ENCODE data around the gene JOSD1.

The JOSD1 gene

GRCh38 chr22:38732251-38732815, 31.6 kb upstream of the JOSD1 start:
- DNase-seq: no peak

DNA sequence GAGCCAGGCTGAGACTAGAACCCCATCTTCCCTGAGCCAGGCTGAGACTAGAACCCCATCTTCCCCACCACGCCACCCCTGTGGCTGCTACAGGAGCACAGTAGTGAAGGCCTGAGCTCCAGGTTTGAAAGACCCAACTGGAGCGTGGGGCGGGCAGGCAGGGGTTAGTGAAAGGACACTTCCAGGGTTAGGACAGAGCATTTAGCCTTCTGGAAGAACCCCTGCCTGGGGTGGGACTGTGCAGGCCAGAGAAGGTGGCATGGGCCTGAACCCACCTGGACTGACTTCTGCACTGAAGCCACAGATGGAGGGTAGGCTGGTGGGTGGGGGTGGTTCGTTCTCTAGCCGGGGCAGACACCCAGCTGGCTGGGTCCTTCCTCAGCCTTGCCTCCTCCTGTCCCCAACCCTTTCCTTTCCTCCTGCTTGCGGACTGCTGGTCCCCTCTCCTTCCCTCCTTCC, 31.0 kb upstream of the JOSD1 start:
- DNase-seq: no peak

DNA sequence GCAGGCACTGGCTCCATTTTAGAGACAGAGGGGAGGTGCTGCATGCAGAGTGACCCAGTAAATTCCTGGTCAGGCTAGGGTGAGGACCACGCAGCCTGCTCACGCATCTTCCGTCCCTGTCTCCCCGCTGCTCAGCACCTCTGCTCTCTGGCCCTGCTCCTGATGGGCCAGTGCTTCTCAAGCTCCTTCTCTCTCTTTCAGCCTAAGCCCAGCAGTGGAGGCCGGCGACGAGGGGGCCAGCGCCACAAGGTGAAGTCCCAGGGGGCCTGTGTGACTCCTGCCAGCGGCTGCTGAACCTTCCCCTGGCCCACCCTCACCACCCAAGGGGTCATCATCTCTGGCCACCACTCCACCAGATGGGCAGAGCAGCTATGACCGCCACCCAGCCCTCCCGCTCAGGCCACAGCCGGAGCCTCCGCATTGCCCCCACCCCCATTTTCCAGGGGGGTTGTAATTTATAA, 29.7 kb upstream of the JOSD1 start:
- DNase-seq: no peak

DNA sequence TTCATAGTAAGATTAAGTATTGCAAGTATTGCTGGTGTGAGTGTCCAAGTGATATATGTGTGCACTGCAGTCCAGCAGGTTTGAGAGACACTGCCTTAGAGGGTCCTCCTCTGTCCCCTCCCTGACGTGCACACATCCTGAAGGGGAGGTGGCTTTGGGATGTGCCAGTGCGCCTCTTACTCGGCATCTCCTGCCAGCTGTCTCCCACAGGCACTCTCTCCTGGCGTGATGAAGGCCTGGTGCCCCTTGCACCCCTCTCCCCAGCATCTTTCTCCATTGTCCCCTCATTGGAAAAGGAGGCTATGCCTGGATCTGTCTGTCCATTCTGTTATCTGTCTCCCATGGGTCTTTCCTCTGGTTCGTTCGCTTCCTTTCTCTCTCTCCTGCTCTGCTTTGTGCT, 29.2 kb upstream of the JOSD1 start:
- DNase-seq: no peak

DNA sequence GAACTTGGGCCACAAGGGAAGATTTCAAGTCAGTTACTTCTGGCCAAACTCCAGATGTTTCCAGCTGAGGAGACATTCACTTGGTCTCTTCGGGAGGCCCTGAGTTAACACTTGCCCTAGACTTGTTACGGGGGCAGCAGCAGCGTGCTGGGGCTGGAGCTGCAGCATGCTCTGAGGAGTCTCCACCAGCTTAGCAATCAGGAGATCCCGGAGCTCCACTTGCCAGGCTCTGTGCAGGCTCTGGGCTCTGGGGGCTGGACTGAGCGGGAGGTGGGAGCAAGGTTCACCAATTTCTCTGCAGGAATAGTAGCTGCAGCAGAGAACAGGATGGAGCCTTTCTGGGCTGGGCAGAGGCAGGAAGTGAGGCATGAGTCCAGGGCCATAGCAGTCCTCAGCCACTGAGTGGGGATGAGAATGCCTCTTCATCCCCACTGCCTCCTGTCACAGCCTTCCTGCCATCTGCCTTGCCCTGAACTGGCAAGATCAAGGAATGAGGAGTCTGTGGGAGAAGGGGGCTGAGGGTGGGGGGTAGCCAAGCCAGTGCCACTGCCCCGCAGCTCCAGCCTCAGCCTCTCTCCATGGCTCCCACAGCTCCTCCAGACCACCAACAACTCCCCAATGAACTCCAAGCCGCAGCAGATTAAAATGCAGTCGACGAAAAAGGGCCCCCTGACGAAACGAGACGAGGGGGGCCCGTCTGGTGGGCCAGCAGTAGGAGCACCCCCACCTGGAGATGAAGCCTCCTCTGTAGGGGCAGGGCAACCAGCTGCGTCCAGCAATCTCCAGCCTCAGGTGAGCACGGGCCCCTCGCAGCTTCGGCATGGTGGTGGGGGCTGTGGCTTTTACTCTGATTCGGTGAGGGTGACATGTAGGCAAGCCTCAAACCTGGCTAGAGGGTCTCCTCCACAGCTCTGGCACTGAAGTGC, 28.4 kb upstream of the JOSD1 start:
- no peak for DNase-seq

DNA sequence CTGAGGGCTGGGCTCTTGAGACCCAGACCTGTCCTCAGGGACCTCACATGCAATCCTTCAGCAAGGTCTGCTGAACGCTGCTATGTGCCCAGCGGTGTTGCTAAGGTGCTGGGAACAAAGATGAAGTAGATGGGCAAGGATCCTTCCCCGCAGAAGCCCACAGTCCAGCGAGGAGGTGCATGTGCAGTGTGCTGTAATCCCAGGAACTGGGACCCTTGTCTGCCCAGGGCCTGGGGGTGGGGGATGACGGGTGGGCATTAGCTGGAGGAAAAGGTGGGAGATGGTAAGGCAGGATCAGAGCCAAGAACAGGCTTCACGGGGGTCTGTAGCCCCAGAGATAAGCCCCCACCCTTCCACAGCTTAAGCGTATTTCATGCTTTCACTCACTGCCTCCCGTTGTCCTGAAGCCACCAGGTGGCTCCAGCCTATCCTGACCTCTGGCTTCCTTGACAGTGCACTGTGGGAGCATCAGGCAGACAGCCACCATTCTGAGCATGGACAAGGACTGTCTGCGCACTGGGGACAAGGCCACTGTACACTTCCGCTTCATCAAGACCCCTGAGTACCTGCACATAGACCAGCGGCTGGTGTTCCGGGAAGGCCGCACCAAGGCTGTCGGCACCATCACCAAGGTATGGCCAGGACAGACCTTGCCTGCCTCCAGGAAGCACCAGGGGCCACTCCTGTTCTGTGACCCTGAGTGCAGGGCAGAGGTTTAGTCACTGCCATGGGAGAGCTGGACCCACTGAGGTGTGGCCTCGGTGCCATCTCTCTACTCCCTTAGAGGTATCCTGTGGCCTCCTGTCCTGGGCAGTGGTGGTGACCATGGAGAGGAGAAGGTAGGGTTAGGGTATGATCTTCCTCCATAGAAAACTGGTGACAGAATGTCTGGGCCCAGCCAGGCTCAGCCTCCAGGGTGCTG, 27.0 kb upstream of the JOSD1 start:
- DNase-seq: no peak

DNA sequence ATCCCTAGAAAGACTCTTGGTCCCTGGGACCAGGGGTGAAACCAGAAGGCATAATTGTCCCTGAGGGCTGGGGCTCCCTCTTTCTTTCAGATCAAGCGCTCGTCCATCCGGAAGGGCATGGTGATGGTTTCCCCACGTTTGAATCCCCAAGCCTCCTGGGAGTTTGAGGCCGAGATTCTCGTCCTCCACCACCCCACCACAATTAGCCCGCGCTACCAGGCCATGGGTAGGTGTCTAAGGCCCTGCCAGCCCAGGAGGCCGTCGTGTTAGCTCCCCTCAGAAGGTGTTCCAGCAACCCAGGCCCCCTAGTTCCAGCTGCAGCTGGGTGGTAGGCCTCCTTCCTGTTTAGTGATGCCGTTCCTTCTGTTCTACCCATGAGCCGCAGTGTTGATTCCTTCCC, 26.4 kb upstream of the JOSD1 start:
- DNase-seq: no peak

- no peak for DNase-seq
These were observed 25.3 kb upstream of the JOSD1 start for GRCh38 chr22:38725900-38726655.

GRCh38 chr22:38724926-38725571, 24.3 kb upstream of the JOSD1 start:
- DNase-seq: no peak

DNA sequence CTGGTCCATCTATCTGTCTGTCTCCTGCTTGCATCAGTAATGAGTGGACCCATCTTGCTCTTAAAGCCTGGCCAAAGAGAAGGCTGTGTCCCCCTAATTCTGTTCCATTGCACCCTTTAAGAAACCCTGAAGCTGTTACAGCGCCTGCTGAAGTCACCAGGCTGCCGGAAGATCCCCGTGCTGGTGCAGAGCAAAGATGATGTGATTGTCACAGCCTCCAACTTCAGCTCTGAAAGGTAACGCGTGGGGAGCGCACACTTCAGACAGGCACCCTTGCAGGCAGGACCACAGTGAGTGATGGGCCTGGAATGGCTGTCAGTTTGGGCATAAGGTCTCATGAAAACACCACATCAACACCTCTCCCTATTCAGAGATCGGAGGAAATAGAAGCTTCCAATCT, 23.4 kb upstream of the JOSD1 start:
- no peak for DNase-seq

GRCh38 chr22:38721551-38721950, 20.8 kb upstream of the JOSD1 start:
- DNase-seq: no peak

DNA sequence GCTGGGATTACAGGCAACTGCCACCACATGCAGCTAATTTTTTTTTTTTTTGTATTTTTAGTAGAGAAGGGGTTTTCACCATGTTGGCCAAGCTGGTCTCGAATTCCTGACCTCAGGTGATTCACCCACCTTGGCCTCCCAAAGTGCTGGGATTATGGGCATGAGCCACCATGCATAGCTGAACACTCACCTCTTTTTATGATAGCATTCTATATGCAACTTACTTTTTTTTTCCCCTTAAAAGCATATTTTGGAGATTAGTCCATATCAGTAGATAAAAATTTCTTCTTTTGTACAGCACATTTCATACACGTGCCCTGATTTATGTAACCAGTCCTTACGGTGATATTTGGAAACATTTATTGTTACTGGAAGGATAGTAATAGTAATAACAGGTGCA, 19.6 kb upstream of the JOSD1 start:
- DNase-seq: no peak

DNA sequence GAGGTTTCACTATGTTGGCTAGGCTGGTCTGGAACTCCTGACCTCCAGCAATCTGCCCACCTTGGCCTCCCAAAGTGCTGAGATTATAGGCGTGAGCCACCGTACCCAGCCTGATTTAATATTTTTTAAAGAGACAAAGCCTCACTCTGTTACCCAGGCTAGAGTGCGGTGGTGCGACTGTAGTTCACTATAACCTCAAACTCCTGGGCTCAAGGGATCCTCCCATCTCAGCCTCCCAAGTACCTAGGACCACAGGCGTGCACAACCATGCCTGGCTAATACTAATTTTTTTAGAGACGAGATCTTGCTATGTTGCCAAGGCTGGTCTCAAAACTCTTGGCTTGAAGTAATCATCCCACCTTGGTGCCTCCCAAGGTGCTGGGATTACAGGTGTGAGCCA, 18.5 kb upstream of the JOSD1 start:
- DNase-seq: no peak

- DNase-seq: peak; percentile 13 to 64
These were observed 17.7 kb upstream of the JOSD1 start for GRCh38 chr22:38718414-38718813.

- no peak for DNase-seq
These were observed 16.5 kb upstream of the JOSD1 start for GRCh38 chr22:38717244-38717643.

GRCh38 chr22:38716826-38717225, 16.1 kb upstream of the JOSD1 start:
- DNase-seq: no peak

DNA sequence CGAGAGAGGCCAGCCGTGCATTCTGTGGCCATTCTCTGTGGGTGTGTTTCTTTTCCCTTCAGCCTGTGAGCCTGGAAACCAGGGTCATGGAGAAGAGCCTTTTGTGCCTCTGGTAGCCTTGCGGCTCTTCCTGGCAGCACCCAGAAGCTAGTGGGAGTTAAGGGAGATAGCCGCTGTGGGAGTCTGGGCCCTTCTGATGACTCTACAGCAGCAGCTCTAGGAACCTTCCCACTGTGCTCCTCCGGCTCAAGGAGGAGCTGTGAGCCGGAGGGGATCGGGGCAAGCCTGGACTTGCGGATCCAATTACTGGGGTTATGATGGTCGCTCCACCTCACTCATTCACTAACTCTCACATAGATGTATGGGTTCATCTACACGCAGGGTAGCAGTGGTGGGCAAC, 15.5 kb upstream of the JOSD1 start:
- no peak for DNase-seq

DNA sequence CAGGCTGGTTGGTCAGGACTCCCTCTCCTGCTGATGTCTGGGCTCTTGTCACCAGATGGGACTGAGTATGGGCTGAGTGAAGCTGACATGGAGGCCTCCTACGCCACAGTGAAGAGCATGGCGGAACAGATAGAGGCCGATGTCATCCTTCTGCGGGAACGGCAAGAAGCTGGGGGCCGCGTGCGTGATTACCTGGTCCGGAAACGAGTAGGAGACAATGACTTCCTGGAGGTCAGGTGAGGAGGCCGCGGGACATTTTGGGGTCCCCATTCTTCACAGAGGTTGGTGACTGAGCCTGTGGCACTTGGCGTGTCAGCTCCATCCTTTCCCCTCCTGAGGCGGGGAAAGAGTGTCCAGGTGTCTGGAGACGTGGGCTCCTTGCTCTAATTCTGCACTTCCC, 15.1 kb upstream of the JOSD1 start:
- no peak for DNase-seq

DNA sequence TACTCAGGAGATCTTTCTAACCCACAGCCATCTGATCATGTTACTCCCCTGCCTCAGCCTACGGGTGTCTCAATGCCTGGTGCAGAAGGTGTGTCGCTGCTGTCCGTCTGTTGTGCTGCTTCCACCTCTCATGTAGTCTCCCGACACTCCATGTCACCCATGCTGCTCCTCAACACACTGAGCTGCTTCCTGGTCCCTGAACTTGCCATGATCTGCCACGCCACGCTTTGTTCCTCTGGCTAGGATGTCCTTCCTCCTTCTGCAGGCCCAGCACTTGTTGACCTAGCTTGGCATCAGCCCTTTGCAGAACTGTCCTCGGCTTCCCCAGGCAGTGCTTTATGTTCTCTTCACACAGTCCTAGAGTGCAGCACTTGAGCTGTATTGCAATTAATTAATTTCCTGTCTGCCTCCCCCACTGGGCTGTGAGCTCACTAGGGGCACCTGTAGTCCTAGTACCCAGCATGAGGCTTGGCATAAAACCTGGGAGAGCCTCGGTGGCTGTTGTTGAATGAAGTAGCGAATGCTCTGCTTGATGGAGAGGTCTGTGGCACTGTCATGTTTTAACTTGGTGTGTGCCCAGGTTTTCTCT, 14.5 kb upstream of the JOSD1 start:
- no peak for DNase-seq

DNA sequence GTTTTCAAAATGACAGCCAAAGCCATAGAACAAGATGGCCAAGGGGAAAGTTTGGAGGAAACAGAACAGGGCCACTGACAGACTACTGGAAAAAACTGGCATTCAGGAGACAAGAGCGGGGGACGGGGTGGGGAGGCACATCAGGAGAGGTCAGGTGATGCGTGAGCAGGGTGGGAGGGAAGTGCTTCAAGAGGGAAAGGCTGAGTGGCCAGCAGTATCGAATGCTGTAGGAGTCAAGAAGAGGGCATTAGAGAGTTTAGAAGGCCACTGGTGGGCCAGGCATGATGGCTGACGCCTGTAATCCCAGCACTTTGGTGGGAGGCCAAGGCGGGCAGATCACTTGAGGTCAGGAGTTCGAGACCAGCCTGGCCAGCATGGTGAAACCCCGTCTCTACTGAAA, 13.2 kb upstream of the JOSD1 start:
- no peak for DNase-seq

DNA sequence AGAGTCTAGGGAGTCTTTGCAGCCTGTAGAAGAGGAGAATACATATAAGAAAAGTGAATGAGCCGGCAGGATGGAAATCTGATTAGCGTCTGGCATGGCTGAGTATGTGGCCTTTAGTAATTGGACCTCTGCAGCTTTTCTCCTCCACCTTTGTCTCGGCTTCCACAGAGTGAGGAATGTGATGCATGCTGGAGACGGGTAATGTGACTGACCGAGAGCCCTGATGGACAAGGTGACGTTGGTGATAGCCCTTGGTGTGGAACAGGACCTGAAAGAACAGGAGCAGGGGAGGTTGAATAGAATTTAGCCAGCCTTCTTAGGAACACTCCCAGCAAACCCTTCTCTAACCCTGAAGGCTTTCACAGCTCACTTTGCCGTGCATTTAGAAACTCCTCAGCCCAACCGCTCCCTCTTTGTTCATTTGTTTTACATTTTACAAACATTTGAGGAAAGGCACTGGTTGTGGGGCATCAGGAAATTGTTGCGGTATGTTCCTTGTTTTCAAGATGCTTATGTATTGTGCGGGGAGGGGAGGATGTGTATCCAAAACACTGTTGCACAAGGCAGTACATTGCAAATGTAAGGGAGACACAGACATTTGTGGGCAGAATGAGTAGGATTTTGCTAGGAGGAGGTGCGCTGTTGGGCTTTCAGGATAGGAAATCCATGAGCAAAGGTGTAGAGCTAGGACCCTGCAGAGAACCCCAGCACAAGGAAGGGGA, 11.9 kb upstream of the JOSD1 start:
- DNase-seq: no peak

Data from NCI-H446 (cell line).